ENCODE data around the gene BIRC7.
"Not testable (repeated sequence)": the region's sequence is repeated elsewhere in the genome, so short reads cannot be mapped to it uniquely, and the experiment has no call there.

Gene BIRC7

GRCh38 chr20:63218701-63219446 lies 16.8 kb upstream of the BIRC7 start:
- DNase-seq (ENCODE audit: low read depth): no peak
- H3K4me3 ChIP-seq (ENCODE audit: control insufficient read depth, low read depth, low read length): no peak overlapping the region
- TF ChIP-seq CTCF (IDR thresholded peaks at IDR 0.05; ENCODE audit: control insufficient read depth, insufficient read depth, low read depth, low read length, missing control alignments): no peak

- DNase-seq (ENCODE audit: low read depth): no peak
- no peak overlapping the region for H3K4me3 ChIP-seq (ENCODE audit: control insufficient read depth, low read depth, low read length)
- TF ChIP-seq CTCF (IDR thresholded peaks at IDR 0.05; ENCODE audit: control insufficient read depth, insufficient read depth, low read depth, low read length, missing control alignments): no peak
Observed at GRCh38 chr20:63219447-63219821, 16.3 kb upstream of the BIRC7 start.

- TF ChIP-seq CTCF (IDR thresholded peaks at IDR 0.05; ENCODE audit: control insufficient read depth, insufficient read depth, low read depth, low read length, missing control alignments): no peak
- H3K4me3 ChIP-seq (ENCODE audit: control insufficient read depth, low read depth, low read length): no peak overlapping the region
- DNase-seq (ENCODE audit: low read depth): no peak
Observed at GRCh38 chr20:63219866-63220521, 15.7 kb upstream of the BIRC7 start.

- H3K4me3 ChIP-seq (ENCODE audit: control insufficient read depth, low read depth, low read length): no peak overlapping the region
- no peak for TF ChIP-seq CTCF (IDR thresholded peaks at IDR 0.05; ENCODE audit: control insufficient read depth, insufficient read depth, low read depth, low read length, missing control alignments)
Observed at GRCh38 chr20:63220696-63221399, 14.9 kb upstream of the BIRC7 start.

GRCh38 chr20:63221400-63222053 lies 14.2 kb upstream of the BIRC7 start:
- H3K4me3 ChIP-seq (ENCODE audit: control insufficient read depth, low read depth, low read length); DNase-seq (ENCODE audit: low read depth): not testable (repeated sequence)

More at GRCh38 chr20:63220696-63221399, 14.9 kb upstream of the BIRC7 start:
- no peak for DNase-seq (ENCODE audit: low read depth)

GRCh38 chr20:63222541-63222940 lies 13.2 kb upstream of the BIRC7 start:
- no peak overlapping the region for H3K4me3 ChIP-seq (ENCODE audit: control insufficient read depth, low read depth, low read length)
- no peak for DNase-seq (ENCODE audit: low read depth)
- TF ChIP-seq CTCF (IDR thresholded peaks at IDR 0.05; ENCODE audit: control insufficient read depth, insufficient read depth, low read depth, low read length, missing control alignments): no peak
